ENCODE data around the gene PSMA6.

DNA sequence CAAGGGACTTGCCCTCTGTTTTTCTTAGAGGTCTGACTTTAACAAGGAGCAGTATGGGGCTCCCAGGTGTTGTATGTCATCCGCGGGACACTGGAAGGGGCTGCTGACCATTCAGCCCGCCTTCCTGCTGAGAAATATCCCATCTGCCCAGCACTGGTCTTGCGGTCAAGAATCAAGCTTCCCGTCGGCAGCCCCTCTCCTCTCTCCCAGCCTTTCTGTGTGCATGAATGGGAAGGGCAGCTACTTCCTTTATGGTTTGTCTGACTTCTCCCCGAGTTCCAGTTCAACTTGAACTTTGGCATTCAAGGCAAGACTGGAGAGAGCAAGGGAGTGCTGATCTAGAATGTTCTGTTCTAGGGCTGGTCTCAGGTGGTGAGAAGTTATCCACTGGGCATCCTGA, 51.5 kb downstream of the PSMA6 start:
- TF ChIP-seq, protein P1, sequence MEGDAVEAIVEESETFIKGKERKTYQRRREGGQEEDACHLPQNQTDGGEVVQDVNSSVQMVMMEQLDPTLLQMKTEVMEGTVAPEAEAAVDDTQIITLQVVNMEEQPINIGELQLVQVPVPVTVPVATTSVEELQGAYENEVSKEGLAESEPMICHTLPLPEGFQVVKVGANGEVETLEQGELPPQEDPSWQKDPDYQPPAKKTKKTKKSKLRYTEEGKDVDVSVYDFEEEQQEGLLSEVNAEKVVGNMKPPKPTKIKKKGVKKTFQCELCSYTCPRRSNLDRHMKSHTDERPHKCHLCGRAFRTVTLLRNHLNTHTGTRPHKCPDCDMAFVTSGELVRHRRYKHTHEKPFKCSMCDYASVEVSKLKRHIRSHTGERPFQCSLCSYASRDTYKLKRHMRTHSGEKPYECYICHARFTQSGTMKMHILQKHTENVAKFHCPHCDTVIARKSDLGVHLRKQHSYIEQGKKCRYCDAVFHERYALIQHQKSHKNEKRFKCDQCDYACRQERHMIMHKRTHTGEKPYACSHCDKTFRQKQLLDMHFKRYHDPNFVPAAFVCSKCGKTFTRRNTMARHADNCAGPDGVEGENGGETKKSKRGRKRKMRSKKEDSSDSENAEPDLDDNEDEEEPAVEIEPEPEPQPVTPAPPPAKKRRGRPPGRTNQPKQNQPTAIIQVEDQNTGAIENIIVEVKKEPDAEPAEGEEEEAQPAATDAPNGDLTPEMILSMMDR (IDR thresholded peaks at IDR 0.05; ENCODE audit: low read depth, low read length, missing input control) = no peak
- TF ChIP-seq SP1 (IDR thresholded peaks at IDR 0.05) (no peak), TAF1 (conservative IDR thresholded peaks at IDR 0.05) (no peak), MAX (IDR thresholded peaks at IDR 0.05) (no peak), EGR1 (IDR thresholded peaks at IDR 0.05; ENCODE audit: low read depth in 2 of 2) (no peak), GABPA (IDR thresholded peaks at IDR 0.05 in 1 of 2, conservative IDR thresholded peaks at IDR 0.05 in 1 of 2) (no peak), RAD21 (IDR thresholded peaks at IDR 0.05) (no peak), ATF3 (IDR thresholded peaks at IDR 0.05) (no peak), JUND (IDR thresholded peaks at IDR 0.05) (no peak), HNF4A (conservative IDR thresholded peaks at IDR 0.05) (no peak), NR2F2 (IDR thresholded peaks at IDR 0.05) (no peak), RXRA (IDR thresholded peaks at IDR 0.05) (no peak)
- TF ChIP-seq, protein P2, sequence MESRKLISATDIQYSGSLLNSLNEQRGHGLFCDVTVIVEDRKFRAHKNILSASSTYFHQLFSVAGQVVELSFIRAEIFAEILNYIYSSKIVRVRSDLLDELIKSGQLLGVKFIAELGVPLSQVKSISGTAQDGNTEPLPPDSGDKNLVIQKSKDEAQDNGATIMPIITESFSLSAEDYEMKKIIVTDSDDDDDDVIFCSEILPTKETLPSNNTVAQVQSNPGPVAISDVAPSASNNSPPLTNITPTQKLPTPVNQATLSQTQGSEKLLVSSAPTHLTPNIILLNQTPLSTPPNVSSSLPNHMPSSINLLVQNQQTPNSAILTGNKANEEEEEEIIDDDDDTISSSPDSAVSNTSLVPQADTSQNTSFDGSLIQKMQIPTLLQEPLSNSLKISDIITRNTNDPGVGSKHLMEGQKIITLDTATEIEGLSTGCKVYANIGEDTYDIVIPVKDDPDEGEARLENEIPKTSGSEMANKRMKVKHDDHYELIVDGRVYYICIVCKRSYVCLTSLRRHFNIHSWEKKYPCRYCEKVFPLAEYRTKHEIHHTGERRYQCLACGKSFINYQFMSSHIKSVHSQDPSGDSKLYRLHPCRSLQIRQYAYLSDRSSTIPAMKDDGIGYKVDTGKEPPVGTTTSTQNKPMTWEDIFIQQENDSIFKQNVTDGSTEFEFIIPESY (IDR thresholded peaks at IDR 0.05) = no peak
